Fibroblast of lung (primary cell): ENCODE data around the gene RASA3.

ENCODE experiments used
- CTCF ChIP-seq, 2 donors: IDR thresholded peaks in 1 of 2; conservative IDR thresholded peaks in 1 of 2; 1 replicate in 1 of 2; 2 replicates in 1 of 2; pipeline ENCODE4 v1.5.1; 2011 to 2012; ENCODE audit warnings: low read length in 2 of 2, control low read depth in 1 of 2, inconsistent platforms in 1 of 2, low read depth in 1 of 2, mild to moderate bottlenecking in 1 of 2
- EZH2 ChIP-seq: IDR thresholded peaks from 2 replicates; pipeline ENCODE4 v1.5.1; 2012; ENCODE audit warnings: low read length, control low read depth, mild to moderate bottlenecking; ENCODE audit errors: missing control alignments

DNA sequence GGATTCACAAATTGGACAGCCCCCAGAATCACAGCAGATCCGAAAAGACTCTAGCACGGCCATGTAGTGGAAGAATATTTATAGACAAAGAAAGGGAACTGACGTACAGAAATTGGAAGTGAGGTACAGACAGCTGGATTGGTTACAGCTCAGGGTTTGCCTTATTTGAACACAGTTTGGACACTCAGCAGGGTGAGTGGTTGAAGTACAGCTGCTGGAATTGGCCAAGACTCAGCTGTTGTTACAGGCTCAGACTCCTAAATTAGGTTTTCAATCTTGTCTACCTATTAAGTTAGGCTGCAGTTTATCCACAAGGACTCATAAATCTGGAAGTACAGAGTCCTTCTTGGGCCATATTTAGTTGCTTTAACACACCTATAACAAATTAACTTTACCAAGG, 40.8 kb upstream of the RASA3 start:
- TF ChIP-seq CTCF (conservative IDR thresholded peaks at IDR 0.05 in 1 of 2, IDR thresholded peaks at IDR 0.05 in 1 of 2; ENCODE audit: low read depth in 1 of 2, low read length in 2 of 2) = no peak
- no peak for TF ChIP-seq EZH2
